Kidney (tissue), 14 donors: ENCODE data around the gene DAB1. TPM values are rescaled to one million over a fixed set of nuclear protein-coding genes. Genes with fewer than 3 reads are reported as not detected.
A peak's percentile ranks its signal among the peaks of the same experiment; 100 is the strongest.

Experiments
- DNase-seq, 5 donors: peaks; one replicate each; pipeline ENCODE4 v3.0.0-alpha.2; 2013 to 2020
- FAIRE-seq: peaks from 2 replicates; lab custom pipeline; 2012; peaks lifted over from hg19 to GRCh38; lab: Jason Lieb, UNC
- H3K27ac ChIP-seq, 2 donors: one replicate each; pipeline ENCODE4 v1.7.0; 2013; ENCODE audit warnings: low read depth in 2 of 2, low read length in 2 of 2, inconsistent platforms in 1 of 2
- H3K27me3 ChIP-seq: one replicate; pipeline ENCODE4 v1.7.1; 2013; ENCODE audit warnings: low read length, inconsistent platforms; ENCODE audit not compliant: control insufficient read depth, insufficient read depth
- H3K36me3 ChIP-seq, 3 donors: one replicate each; pipeline versions ENCODE4 v1.7.0 to v1.7.1; 2013; ENCODE audit warnings: low read length in 3 of 3, control low read depth in 1 of 3, inconsistent platforms in 1 of 3; ENCODE audit not compliant: insufficient read depth in 3 of 3, control insufficient read depth in 2 of 3
- H3K4me1 ChIP-seq, 3 donors: one replicate each; pipeline versions ENCODE4 v1.7.0 to v1.7.1; 2013; ENCODE audit warnings: low read length in 3 of 3, inconsistent platforms in 1 of 3, low read depth in 1 of 3; ENCODE audit not compliant: control insufficient read depth in 2 of 3, insufficient read depth in 2 of 3
- H3K4me3 ChIP-seq, 3 donors: one replicate each; pipeline versions ENCODE4 v1.7.0 to v1.8.1; 2013; ENCODE audit warnings: low read length in 3 of 3, control low read depth in 1 of 3, inconsistent platforms in 1 of 3
- H3K9ac ChIP-seq, 3 donors: one replicate each; pipeline versions ENCODE4 v1.7.0 to v1.7.1; 2013; ENCODE audit warnings: low read length in 3 of 3, control low read depth in 1 of 3, inconsistent platforms in 1 of 3
- H3K9me3 ChIP-seq, 3 donors: one replicate each; pipeline versions ENCODE4 v1.7.0 to v1.7.1; 2013; ENCODE audit warnings: low read length in 3 of 3, control low read depth in 1 of 3, inconsistent platforms in 1 of 3; ENCODE audit not compliant: control insufficient read depth in 2 of 3, insufficient read depth in 1 of 3
- intact Hi-C: fragments of 100-400 bp; cut with DNase I; formaldehyde crosslinking; loops from one replicate; pipeline ENCODE4 v1.11.1; 2022
- polyA plus RNA-seq: library from polyadenylated mRNA; stranded (reverse); fragments of 350-450 nt; fragmentation: Illumina TruSeq; extraction: RNeasy Lipid Tissue Mini Kit (QIAGEN cat#74804); gene quantifications from one replicate; pipeline ENCODE4 v1.2.3, GENCODE V29; 2014; ENCODE audit warnings: low read depth, low replicate concordance; ENCODE audit not compliant: insufficient read depth
- total RNA-seq: library from RNA; stranded (reverse); fragmentation: NEBNext Ultra II Directional; extraction: Animal tissue kit (Norgen Biotek cat#: 25700); gene quantifications from one replicate; pipeline ENCODE4 v1.2.1, GENCODE V29; 2021
- TF ChIP-seq, protein P1 (sequence below): IDR thresholded peaks from 3 replicates; pipeline ENCODE4 v1.5.1; 2012; ENCODE audit warnings: mild to moderate bottlenecking, moderate library complexity, borderline replicate concordance; ENCODE audit not compliant: insufficient read depth; ENCODE audit errors: extremely low read depth
- donor health status: control.
- donor health status: control.
- donor health status: control.
- donor health status: control.
- donor health status: control.
- donor health status: DM: yes; HTN: yes; CAD: no.
- donor health status: Normal renal cell carcinoma (clear cell type).

DAB1 gene
- total and polyA plus RNA-seq, 2 donors from 2014 or later, result 2.3 TPM; not detected in 1

DNA sequence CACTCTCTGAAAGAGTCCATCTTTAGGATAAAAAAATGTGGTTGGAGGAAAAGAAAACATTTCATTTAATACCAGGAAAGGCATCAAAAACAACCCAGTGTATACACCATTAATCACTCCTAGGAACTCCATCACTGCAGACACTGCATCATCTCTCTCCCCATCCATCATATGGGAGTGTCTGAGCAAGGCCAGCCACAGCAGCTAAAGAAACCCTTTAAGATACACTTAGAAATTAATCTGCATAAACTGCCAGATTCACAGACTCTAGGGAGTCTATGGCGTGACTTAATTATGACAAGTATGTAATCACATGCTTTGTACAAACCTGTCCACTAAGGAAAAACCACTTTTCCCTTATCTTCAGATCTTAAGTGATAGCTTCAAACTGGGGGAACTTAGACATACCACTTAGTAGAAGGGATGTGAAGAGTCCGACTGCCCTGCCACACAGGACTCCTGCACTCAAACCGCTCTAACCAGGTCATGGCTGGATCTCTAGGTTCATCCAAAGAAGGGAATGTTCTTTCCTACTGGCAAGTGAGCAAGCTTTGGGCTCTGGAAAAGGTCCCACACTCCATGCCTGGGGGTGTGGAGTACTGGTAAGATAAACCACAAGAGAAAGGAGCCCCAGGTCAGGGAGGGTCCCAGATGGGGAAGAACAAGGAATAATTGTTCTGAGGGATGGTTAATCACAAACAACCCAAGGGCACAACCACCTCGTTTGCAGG lies 397.1 kb downstream of the DAB1 start:
- FAIRE-seq, result no peak

DNA sequence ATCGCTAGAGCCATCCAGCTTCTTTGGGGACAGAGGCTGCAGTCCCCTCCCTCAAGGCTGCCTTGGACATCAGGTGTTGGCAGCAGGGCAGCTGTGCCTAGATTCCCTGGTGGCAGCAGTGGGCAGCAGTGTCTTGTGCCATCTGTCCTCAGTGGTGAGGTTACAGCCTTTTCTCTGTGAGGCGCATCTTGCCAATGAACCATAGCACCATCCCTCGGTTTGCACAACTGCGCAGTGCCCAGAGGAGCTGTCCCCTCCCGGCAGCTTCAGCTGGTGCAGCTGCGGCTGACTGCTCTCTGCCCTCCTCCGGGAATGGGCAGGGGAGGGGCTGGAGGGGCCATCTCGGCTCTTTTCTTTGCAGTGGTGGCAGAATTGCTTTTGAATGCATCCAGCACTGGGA lies 399.0 kb downstream of the DAB1 start:
- TF ChIP-seq, protein P1, sequence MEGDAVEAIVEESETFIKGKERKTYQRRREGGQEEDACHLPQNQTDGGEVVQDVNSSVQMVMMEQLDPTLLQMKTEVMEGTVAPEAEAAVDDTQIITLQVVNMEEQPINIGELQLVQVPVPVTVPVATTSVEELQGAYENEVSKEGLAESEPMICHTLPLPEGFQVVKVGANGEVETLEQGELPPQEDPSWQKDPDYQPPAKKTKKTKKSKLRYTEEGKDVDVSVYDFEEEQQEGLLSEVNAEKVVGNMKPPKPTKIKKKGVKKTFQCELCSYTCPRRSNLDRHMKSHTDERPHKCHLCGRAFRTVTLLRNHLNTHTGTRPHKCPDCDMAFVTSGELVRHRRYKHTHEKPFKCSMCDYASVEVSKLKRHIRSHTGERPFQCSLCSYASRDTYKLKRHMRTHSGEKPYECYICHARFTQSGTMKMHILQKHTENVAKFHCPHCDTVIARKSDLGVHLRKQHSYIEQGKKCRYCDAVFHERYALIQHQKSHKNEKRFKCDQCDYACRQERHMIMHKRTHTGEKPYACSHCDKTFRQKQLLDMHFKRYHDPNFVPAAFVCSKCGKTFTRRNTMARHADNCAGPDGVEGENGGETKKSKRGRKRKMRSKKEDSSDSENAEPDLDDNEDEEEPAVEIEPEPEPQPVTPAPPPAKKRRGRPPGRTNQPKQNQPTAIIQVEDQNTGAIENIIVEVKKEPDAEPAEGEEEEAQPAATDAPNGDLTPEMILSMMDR, result no peak
- peak; percentile 43 to 86 (median 84) for DNase-seq

More for the DNA sequence above, 397.1 kb downstream of the DAB1 start:
- Histone ChIP-seq H3K27ac (no peak overlapping the region), H3K27me3 (no peaks in the 10 kb centered on the region), H3K4me3 (no peak overlapping the region), H3K36me3 (no peaks in the 10 kb centered on the region), H3K9ac (no peak overlapping the region), H3K9me3 (peaks cover 0 to 3% (median 0%) of the 10 kb centered on the region in 3 donors), H3K4me1 (no peaks in the 10 kb centered on the region)
- intact Hi-C loops, result no loop called here
- TF ChIP-seq, protein P1, result no peak
- no peak for DNase-seq

DNA sequence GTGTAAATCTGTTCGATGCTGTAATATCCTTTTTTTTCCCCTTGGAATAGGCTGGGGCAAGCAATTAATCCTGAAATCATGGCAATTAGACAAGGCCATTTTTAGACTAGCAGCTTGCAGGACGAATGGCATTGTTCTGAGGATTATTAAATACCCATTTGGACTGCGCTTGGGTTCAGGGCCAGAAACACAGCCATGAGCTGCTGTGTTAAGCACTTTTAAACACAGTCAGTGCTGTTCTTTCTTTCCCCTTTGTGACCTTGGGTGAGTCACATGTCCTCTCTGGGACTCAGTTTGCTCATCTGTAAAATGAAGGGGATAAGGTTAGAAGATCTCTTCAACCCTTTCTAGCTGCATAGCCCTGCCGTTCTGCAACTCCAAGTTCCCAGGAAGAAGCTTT lies 399.4 kb downstream of the DAB1 start:
- FAIRE-seq (no peak), DNase-seq (no peak)
- Histone ChIP-seq H3K9me3 (peaks cover 0 to 3% (median 0%) of the 10 kb centered on the region in 3 donors), H3K4me3 (no peak overlapping the region), H3K36me3 (no peaks in the 10 kb centered on the region), H3K27me3 (no peaks in the 10 kb centered on the region), H3K9ac (no peak overlapping the region), H3K27ac (no peak overlapping the region), H3K4me1 (no peaks in the 10 kb centered on the region)
- intact Hi-C loops, result no loop called here
- TF ChIP-seq, protein P1, result no peak

More for the DNA sequence above, 399.0 kb downstream of the DAB1 start:
- Histone ChIP-seq H3K27me3 (no peaks in the 10 kb centered on the region), H3K9me3 (peaks cover 0 to 3% (median 0%) of the 10 kb centered on the region in 3 donors), H3K4me3 (no peak overlapping the region), H3K36me3 (no peaks in the 10 kb centered on the region), H3K27ac (no peak overlapping the region), H3K4me1 (no peaks in the 10 kb centered on the region), H3K9ac (no peak overlapping the region)
- intact Hi-C loops, result no loop called here
- no peak for FAIRE-seq
